ELF-1 (cell line): Measurements from ENCODE around the gene PRKCA.
"Not testable (repeated sequence)": the region's sequence is repeated elsewhere in the genome, so short reads cannot be mapped to it uniquely, and the experiment has no call there.

ENCODE experiments used
- DNase-seq: peaks from one replicate; pipeline ENCODE4 v3.0.0-alpha.2; 2016; ENCODE audit warnings: low read depth, low spot score

PRKCA gene

GRCh38 chr17:66386498-66387351, 84.3 kb downstream of the PRKCA start:
- no peak for DNase-seq

GRCh38 chr17:66387392-66387981, 85.1 kb downstream of the PRKCA start:
- DNase-seq: peak; percentile 45

GRCh38 chr17:66392783-66393437, 90.5 kb downstream of the PRKCA start:
- DNase-seq: no peak

GRCh38 chr17:66395961-66396360, 93.5 kb downstream of the PRKCA start:
- DNase-seq: no peak

- no peak for DNase-seq
Measured at GRCh38 chr17:66397486-66397885, 95.1 kb downstream of the PRKCA start.

GRCh38 chr17:66398059-66398458, 95.6 kb downstream of the PRKCA start:
- no peak for DNase-seq

- no peak for DNase-seq
Measured at GRCh38 chr17:66398617-66399016, 96.2 kb downstream of the PRKCA start.

- no peak for DNase-seq
Measured at GRCh38 chr17:66399441-66399840, 97.0 kb downstream of the PRKCA start.

GRCh38 chr17:66400041-66400688, 97.8 kb downstream of the PRKCA start:
- DNase-seq: not testable (repeated sequence)

- DNase-seq: no peak
Measured at GRCh38 chr17:66400698-66401097, 98.3 kb downstream of the PRKCA start.

- DNase-seq: no peak
Measured at GRCh38 chr17:66401364-66401763, 99.0 kb downstream of the PRKCA start.

- DNase-seq: no peak
Measured at GRCh38 chr17:66403846-66404556, 101.6 kb downstream of the PRKCA start.

GRCh38 chr17:66405836-66406677, 103.6 kb downstream of the PRKCA start:
- DNase-seq: no peak

GRCh38 chr17:66406701-66407644, 104.6 kb downstream of the PRKCA start:
- DNase-seq: no peak

GRCh38 chr17:66407864-66408263, 105.5 kb downstream of the PRKCA start:
- DNase-seq: no peak

GRCh38 chr17:66411520-66411919, 109.1 kb downstream of the PRKCA start:
- DNase-seq: no peak

GRCh38 chr17:66412857-66413558, 110.6 kb downstream of the PRKCA start:
- DNase-seq: no peak

GRCh38 chr17:66413559-66414520, 111.4 kb downstream of the PRKCA start:
- no peak for DNase-seq
